Left kidney (tissue), 2 donors: ENCODE measurements around the gene GNA14. TPM values are rescaled to one million over a fixed set of nuclear protein-coding genes. Genes with fewer than 3 reads are reported as not detected.
"Not testable (repeated sequence)": the region's sequence is repeated elsewhere in the genome, so short reads cannot be mapped to it uniquely, and the experiment has no call there.

Source experiments
- DNase-seq: peaks from one replicate; pipeline ENCODE4 v3.0.0-alpha.2; 2013
- polyA plus RNA-seq: library from polyadenylated mRNA; unstranded; fragments of 120-200 nt; gene quantifications from one replicate; pipeline ENCODE4 v1.2.1, GENCODE V29; 2013; ENCODE audit not compliant: insufficient read length

GNA14 gene
- polyA plus RNA-seq, 1 donor, result 16.6 TPM

DNA sequence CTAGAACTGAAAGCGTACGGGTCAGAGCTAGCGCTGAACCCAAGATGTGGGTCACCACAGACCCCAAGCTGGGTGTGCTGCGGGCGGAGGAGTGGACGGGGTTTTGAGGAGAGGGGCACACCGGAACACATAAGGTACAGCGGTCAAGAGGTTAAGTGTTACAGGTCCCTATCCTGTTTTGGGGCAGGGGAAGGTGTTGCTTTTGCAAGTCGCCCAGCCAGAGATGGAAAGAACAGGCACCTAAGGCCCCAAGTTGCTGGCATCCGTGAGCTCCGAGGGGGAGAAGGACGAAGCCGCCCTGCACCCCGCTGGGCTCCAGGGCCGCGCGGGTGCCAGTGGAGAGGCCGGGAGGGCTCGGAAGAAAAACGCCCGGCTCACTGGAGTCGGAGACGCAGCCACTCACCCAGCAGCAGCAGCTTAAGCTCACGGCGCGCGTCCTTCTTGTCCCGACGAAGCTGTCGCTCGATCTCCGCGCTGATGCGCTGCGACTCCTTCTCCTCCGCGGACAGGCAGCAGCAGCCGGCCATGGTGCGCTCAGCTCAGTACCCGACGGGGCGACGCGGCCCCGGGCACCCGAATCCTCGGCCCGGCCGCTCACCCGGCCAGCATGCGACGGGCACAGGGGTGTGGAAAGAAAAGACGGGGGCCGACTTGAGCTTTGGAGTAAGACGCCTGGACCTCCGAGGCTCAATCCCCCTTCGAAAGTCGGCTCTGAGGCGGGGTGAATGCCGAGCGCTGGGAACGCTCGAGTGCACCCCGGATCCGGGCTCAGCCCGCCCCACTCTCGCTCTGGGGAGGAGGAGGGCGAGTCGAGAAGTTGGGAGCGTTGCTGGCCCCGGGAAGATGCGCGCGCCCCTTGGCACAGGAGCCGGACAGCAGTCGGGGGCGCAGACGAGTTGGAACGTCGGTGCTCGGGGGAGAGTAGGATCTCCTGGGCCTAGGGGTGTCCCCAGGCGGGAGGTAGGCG, 572 bp downstream of the GNA14 start:
- no peak for DNase-seq

DNA sequence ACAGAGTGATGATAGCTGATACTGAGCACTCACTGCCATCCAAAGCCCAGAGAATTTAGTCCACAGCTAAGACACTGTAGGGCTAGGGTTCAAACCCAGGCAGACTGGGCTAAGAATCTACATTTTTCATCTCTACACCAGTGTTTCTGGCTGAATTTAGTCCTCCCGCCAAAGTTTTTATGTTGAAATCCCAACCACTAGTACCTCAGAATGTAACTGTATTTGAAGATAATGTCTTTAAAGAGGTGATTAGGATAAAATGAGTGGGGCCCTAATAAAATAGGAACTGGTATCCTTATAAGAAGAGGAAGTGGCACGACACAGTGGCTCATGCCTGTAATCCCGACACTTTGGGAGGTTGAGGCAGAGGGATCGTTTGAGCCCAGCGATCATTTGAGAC, 4.3 kb downstream of the GNA14 start:
- DNase-seq, result no peak

DNA sequence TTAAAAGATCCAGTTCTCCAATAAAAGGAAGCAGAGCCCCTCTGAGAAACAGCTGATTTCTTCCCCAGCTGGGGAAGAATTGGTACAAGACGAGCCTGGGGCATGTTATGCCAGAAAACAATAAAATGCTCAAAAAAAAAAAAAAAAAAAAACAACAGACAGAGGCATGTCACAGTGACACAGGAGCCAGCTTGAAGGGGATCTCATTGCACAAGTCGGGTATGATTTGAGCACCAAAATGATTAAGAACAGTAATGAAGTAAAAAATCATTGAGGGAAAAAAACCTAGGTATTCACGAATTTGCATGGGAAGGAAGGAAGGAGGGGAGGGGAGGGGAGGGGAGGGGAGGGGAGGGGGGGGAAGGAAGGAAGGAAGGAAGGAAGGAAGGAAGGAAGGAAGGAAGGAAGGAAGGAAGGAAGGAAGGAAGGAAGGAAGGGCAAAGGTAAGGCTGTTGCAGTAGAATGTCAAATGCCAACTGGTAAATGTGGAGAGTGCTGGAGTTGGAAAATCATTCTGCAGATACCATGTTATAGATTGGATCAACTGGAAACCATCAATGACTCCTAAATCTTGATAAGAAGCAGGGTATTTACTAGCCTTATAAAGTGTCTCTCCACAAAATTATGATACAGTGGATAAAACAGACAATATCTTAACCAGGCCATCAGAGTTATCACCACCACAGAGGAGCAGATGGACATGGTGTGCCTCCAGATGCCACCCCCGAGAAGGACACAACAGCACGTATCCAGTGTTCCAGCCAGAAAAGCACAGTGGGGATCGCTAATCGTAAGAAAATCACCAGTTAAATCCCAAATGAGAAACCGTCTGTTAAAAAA, 7.2 kb downstream of the GNA14 start:
- no peak for DNase-seq

DNA sequence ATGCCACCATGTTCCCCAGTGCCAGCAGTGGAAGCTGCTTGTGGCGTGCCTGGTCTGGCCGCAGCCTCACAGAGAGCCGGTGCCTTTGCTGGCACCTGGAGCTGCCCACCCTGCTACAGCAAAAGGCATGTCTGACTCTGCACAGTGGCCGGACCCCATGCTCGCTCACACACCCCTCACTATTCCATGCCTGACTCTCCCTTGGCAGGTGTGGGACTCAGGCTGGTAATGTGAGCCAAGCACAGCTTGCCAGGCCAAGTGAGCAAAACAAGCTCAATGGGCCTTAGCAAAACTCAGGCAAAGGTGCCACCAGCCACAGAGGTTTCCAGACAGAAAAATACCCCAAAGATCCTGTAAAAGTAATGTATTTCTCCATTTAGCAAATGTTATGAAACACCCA, 15.5 kb downstream of the GNA14 start:
- no peak for DNase-seq

DNA sequence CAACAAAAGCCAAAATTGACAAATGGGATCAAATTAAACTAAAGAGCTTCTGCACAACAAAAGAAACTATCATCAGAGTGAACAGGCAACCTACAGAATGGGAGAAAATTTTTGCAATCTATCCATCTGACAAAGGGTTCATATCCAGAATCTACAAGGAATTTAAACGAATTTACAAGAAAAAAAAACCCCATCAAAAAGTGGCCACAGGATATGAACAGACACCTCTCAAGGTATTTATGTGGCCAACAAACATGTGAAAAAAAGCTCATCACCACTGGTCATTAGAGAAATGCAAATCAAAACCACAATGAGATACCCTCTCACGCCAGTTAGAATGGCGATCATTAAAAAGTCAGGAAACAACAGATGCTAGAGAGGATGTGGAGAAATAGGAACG, 19.3 kb downstream of the GNA14 start:
- not testable (repeated sequence) for DNase-seq

DNA sequence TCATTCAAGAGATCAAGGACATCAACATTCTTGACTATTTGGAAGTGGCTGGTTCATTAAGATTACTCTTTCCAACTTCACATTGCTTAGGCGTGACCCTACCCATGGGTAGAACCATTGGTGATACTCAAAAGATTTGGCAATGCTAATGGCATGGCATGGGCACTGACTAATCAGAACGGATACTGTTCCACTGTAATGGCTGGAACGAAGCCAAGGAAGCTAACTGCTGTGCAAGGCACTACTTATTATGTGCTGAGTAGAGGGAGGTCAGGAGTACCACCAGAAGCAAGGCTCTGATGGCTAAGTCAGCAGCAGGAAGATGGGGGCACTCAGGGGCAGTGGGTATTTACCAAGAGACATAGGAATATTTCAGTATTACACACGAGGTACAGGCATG, 31.9 kb downstream of the GNA14 start:
- no peak for DNase-seq

DNA sequence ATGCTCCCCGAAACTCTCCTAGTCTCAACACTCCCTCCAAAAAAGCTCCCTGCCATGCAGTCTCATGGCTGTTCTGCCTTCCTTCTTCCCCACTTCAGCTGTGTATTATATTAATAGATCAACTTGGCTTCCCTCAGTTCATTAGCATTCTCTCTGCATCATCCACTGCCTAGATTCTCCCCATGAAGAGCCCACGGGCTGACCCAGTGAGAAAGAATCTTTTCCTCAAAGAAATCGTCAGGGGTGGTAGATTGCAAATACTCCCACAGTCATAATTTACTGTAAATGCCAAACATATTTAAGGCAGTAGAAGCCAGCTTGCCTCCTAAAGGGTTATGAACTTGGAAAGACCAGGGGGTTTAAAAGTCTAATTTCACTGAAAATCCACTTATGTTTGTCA, 33.5 kb downstream of the GNA14 start:
- no peak for DNase-seq

DNA sequence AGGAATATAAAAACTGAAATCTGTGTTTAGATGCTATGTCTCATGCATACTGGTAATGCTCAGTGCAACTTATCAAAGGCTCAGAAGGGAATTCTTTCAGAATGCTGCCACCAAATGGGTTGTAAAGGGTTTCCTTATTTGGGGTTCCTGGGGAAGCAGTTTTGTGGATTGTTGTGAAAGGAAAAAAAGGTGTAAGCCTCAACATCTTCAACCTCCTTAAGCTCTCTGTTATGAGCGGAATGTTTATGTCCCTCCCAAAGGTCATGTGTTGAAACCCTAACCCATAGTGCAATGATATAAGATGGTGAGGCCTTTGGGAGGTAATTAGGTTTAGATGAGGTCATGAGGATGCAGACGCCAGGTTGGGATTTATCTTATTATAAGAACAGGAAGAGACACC, 41.6 kb downstream of the GNA14 start:
- DNase-seq, result no peak

DNA sequence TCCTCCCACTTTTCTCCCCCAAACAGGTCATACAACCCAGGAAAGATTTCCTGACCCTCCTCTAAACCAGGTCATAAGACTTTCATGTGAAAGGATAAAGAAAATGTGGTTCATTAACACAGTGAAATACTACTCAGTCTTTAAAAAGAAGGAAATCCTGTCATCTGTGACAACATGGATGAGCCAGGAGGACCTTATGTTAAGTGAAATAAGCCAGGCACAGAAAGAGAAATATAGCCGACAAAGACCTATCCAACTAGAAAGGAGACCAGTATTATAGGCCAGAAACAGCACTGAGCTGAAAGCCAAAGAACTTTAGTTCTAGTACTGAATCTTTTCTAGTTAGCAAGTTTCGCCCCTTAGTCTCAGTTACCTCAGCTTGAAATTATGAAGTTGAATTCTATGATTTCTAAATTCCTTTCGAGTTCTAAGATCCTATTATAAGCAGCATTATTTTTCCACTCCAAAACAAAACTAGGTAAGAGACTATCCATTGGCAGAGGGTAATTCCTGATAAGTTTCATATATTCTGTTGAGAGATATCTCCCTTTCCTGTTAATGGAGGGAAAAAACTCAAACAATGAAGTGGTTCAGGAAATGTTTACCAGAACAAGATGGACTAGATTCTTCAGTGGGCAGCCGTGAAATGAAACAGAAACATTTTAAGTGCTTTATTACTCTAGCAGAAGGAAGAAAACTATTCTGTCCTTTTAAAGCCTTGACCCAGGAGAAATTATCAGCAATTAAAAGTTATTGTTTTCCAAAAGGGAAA, 42.5 kb downstream of the GNA14 start:
- no peak for DNase-seq

DNA sequence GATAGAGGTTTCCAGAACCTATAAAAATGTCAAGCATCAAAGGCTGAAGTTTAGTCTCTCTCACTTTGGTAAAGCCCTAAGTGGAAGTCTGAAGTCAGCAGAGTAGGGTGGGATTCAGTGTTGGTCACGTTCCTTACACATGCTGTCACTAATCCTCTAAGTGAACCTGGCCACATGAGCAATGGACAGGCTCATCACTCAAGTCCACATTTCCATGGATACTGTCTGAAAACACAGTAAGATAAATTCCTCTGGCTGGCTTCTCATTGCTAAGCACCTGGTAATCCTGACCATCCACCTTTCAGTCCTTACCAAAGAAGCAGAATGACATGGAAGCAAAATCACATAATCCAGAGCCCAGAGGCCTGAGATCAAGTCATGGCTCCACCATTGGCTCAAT, 43.8 kb downstream of the GNA14 start:
- no peak for DNase-seq

DNA sequence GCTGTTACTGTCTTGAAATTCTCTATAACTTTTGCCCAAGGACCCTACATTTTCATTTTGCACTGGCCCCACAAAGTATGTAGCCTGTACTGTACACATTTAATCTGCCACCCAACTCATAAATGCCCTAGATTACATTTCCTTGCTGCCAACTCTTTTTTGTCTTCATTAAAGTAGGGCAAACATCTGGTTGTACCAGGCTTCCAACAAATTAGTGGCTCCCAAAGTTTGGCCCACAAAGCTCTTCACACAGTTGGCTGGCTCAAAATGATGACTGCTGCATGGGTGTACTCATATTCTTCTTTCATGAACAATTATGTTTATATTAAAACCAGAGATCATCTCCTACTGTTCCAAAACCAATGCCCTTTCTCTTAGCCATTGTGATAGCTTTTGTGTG, 45.3 kb downstream of the GNA14 start:
- DNase-seq, result no peak

DNA sequence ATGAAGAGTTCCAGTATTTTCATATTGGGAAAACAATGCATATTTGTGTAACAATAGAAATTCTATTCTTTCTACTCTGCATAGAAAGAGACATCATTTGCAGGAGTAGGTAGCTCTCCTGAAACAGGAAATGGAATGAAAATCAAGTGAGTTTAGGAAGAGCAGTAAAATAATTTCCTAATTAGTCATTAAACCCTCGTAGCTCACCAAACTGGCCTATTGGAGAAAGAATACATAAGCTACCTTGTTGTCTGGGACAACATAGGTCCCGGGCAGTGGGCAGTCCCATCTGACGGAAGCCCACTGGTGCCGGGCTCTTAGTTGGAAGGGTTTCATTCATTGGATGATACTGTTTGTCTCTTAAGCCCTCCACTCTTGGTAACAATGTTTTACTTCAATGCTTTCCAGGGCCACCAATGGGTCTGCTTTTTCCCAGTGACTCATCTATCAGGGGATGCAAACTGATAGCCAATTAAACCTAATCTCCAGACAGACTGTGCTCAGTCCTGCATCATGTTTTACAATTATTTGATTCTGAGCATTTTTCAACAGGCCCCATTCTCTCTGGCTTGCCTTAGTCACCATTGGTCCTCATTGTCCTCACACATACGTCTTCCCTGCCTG, 46.5 kb downstream of the GNA14 start:
- DNase-seq, result no peak

DNA sequence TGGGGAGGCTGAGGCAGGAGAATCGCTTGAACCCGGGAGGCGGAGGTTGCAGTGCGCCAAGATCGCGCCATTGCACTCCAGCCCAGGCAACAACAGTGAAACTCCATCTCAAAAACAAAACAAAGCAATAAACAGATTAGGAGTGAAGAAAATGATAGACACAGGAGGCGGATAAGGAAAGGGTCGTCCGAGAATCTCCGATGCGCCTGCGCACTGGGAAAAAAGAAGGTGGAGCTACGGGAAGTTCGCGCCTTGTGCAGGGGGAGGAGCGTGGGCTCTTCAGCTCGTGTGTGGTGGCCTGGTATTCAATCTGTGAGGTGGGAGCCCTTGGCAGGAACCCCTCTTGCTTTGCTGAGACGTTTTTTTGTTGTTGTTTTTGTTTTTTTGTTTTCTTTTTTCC, 47.3 kb downstream of the GNA14 start:
- DNase-seq, result no peak

DNA sequence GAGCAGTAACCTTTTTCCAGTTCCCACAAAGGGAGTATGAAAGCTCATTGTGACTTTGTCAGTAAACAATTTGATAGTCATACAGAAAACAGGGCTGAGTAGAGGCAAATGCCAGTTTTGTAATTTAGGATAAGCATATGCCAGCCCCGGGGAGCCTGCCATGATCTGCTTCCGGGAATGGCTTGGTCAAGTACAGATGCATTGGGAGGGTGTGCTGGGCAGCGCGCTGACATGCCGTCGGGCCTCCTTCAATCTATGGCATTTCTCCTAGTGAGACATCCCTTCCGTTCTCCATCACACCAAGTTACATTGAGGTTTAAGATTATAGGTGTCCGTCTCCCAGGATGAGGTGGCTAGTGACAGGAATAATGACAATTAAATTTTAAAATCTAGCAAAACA, 48.6 kb downstream of the GNA14 start:
- DNase-seq, result no peak

DNA sequence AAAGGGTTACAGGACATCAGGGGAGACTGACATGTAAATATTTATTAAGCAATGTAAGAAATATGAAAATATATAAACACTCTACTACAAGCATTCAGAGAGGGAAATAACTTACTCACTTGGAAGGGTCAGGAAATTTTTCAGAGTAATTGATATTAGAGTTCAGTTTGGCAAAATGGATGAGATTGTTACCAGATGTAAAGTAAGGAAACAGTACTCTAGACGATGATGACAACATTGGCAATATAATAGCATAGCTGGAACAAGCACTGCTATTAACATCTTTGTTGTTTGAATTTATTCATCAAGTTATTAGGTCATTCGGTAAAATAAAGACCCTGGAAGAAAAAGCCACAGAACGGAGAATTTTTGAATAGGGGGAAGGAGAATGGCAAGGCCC, 49.1 kb downstream of the GNA14 start:
- no peak for DNase-seq

DNA sequence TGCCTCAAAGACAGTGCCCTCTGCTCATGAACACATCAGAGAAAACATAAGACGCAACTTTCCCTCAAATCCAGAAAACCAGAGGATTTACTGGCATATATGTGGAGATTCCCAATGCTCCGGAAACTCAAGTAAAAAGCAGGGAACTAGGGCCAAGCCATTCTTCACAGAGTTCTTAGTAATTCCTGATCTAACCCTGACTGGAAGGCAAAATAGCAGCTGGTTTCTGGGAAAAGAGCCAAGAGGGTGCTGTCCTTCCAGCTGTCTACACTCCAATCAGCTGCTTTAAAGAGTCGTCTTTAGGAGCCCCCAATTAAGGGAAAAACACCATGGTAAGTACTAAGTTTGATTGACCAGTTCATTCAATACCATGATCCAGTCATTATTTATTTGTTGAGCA, 49.6 kb downstream of the GNA14 start:
- DNase-seq, result peak; percentile 67

DNA sequence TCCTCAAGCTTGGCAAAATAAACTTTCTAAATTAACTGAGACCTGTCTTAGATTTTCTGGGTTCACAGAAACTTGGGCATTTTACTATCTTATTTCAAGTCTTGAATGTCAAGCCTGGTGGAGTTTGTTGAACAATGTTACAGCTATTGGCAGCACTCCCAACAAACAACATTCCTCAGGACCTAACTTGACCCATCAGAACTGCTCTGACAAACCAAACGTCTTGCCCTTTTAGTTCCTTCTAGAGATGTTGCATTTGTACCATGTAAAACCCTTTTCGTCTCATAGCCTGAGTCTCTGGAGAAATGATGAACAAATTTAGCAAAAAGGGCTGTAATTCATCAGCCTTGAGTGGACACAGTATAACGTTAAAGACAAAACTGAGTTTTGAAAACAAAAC, 51.1 kb downstream of the GNA14 start:
- DNase-seq, result no peak

DNA sequence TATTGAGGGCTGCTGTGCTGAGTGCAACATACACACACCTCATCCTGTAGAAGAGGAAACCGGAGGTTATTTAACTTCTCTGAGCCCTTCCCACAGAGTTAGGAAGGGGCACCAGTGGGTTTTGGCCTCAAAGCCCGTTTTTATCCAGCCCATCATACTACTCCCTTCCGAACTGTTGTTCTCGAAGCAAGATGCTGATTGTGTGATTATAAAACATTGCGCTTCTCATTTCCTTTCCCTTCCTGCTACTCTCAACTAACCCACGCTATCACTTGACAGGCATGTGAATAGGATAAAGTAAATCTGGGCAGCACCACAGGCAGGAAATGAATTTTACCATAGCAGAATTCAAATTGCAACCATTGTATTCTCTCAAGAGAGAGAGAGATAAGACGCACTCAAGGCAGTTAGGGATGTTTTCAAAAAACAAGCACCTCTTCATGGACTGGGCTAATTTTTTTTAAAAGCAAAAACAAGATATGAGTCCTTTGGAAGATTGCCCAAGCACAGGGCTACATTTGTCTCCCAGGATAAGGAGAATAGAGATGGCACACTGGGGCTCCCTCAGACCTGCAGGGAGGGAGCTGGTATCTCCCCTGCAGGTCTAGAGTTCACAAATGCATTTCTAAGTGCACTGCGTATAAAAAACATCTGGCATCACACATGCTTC, 52.6 kb downstream of the GNA14 start:
- DNase-seq, result no peak

DNA sequence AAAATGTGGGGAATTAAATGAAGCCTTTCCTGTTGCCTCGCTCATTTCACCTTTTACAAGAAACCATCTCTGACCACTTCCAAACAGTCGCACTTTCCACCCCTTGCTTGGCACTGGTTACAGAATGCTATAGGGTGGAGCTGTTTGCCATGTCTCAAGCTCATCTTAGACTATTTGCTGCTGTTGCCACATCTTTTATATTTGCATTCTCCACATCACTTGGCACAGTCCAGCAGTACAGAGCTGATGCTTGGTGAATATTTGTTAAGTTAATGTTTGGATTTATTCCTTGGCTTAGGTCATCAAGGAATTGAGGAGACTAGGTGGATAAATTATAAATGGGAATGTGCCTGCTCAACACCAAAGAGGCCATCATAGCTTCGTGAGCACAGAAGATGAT, 53.2 kb downstream of the GNA14 start:
- no peak for DNase-seq

DNA sequence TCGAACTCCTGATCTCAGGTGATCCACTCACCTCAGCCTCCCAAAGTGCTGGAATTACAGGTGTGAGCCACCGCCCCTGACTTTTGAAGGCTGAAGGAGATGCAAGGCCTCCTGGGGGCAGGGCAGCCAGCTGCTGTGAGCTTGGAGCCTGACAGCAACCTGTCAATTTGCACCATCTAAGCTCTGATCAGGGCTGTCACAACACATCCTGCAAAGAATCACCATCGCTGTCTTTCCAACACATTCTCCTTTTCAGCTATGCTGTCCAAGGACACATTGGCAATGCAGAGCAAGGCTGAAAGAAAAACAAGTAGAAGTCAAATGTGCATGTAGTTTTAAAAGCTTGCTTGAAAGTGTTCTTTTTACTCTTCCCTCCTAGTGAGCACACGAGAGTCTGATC, 54.6 kb downstream of the GNA14 start:
- DNase-seq, result no peak

DNA sequence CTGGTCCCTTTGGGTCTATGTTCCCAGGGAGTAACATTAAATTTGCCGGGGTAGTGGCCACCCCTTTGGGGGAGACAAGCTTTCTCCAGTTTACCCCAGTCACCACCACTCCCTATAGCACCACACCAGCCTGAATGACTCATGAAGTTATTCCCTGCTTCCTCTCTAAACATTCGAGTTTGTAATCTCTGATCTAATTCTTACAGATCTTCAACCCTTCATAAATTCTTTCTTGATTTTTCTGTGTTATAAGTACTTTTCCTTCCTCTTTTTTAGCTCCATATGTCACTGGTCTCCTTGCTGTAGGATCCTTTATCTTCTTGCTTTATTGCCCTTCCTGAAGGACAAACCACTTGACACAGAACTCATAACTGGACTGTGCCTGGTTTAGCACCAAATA, 55.6 kb downstream of the GNA14 start:
- DNase-seq, result no peak
